Colonic mucosa (tissue), 4 donors: ENCODE results near the gene ZNF710. TPM values are rescaled to one million over a fixed set of nuclear protein-coding genes. Genes with fewer than 3 reads are reported as not detected.

Source experiments
- DNase-seq: peaks from one replicate; pipeline ENCODE4 v3.0.0-alpha.2; 2020
- H3K27ac ChIP-seq: fragments of 200-600 bp; one replicate; pipeline ENCODE4 v1.8.0; 2021
- H3K27me3 ChIP-seq: fragments of 200-600 bp; one replicate; pipeline ENCODE4 v1.8.0; 2021
- H3K36me3 ChIP-seq: fragments of 200-600 bp; one replicate; pipeline ENCODE4 v1.8.0; 2021
- H3K4me1 ChIP-seq: fragments of 200-600 bp; one replicate; pipeline ENCODE4 v1.8.0; 2021; ENCODE audit warnings: mild to moderate bottlenecking
- H3K4me3 ChIP-seq: fragments of 200-600 bp; one replicate; pipeline ENCODE4 v1.8.0; 2021
- H3K9ac ChIP-seq, 2 donors: one replicate each; pipeline ENCODE4 v1.7.0; 2013; ENCODE audit warnings: control low read depth in 2 of 2, low read depth in 2 of 2, low read length in 2 of 2
- H3K9me3 ChIP-seq: fragments of 200-600 bp; one replicate; pipeline ENCODE4 v1.8.0; 2021
- CTCF ChIP-seq: fragments of 200-600 bp; IDR thresholded peaks from one replicate; pipeline ENCODE4 v1.8.0; 2022; ENCODE audit warnings: antibody characterized with exemption, mild to moderate bottlenecking
- intact Hi-C: fragments of 100-400 bp; cut with DNase I; formaldehyde crosslinking; loops from one replicate; pipeline ENCODE4 v1.14.1; 2022
- total RNA-seq, 2 donors: library from RNA; stranded (reverse); fragmentation: NEBNext Ultra II Directional in 1 of 2; extraction: Animal tissue kit (Norgen Biotek cat#: 25700) in 1 of 2; gene quantifications; one replicate each; pipeline ENCODE4 v1.2.1, GENCODE V29; 2021
- donor health status: healthy.
- donor health status: DM: no; HTN: no; CAD: no.
- donor health status: DM: no; HTN: no; CAD: no.

The ZNF710 gene
- total RNA-seq, 2 donors from 2014 or later: 35.0 to 43.7 TPM

- Histone ChIP-seq H3K27ac (no peak overlapping the region), H3K9ac (no peak overlapping the region), H3K27me3 (no peaks in the 10 kb centered on the region), H3K36me3 (no peaks in the 10 kb centered on the region), H3K9me3 (no peaks in the 10 kb centered on the region), H3K4me1 (no peaks in the 10 kb centered on the region), H3K4me3 (no peak overlapping the region)
- intact Hi-C loops: no loop called here
- no peak for TF ChIP-seq CTCF
- peak; percentile 47 for DNase-seq
Measured at GRCh38 chr15:89964232-89964954, 36.7 kb upstream of the ZNF710 start.

GRCh38 chr15:89967881-89968280 lies 33.2 kb upstream of the ZNF710 start:
- TF ChIP-seq CTCF: no peak
- H3K4me3 ChIP-seq: no peak overlapping the region
- intact Hi-C loops: no loop called here

GRCh38 chr15:89971592-89971997 lies 29.5 kb upstream of the ZNF710 start:
- peak; percentile 78 for DNase-seq
- intact Hi-C loops: no loop called here
- H3K9me3 ChIP-seq: no peaks in the 10 kb centered on the region

More at GRCh38 chr15:89967881-89968280, 33.2 kb upstream of the ZNF710 start:
- Histone ChIP-seq H3K27me3 (no peaks in the 10 kb centered on the region), H3K4me1 (no peaks in the 10 kb centered on the region), H3K9ac (no peak overlapping the region), H3K36me3 (no peaks in the 10 kb centered on the region), H3K9me3 (no peaks in the 10 kb centered on the region), H3K27ac (no peak overlapping the region)
- no peak for DNase-seq

GRCh38 chr15:89972085-89972484 lies 29.0 kb upstream of the ZNF710 start:
- Histone ChIP-seq H3K4me3 (no peak overlapping the region), H3K4me1 (no peaks in the 10 kb centered on the region), H3K36me3 (no peaks in the 10 kb centered on the region), H3K27me3 (no peaks in the 10 kb centered on the region), H3K27ac (no peak overlapping the region), H3K9ac (no peak overlapping the region), H3K9me3 (no peaks in the 10 kb centered on the region)
- intact Hi-C loops: no loop called here
- no peak for DNase-seq
- no peak for TF ChIP-seq CTCF

More at GRCh38 chr15:89971592-89971997, 29.5 kb upstream of the ZNF710 start:
- Histone ChIP-seq H3K9ac (no peak overlapping the region), H3K4me1 (no peaks in the 10 kb centered on the region), H3K27ac (no peak overlapping the region), H3K4me3 (no peak overlapping the region), H3K36me3 (no peaks in the 10 kb centered on the region), H3K27me3 (no peaks in the 10 kb centered on the region)
- TF ChIP-seq CTCF: peak; percentile 59

- H3K9me3 ChIP-seq: no peaks in the 10 kb centered on the region
- H3K4me3 ChIP-seq: no peak overlapping the region
- TF ChIP-seq CTCF: no peak
- no peaks in the 10 kb centered on the region for H3K4me1 ChIP-seq
- H3K36me3 ChIP-seq: no peaks in the 10 kb centered on the region
- H3K27ac ChIP-seq: no peak overlapping the region
- H3K9ac ChIP-seq: no peak overlapping the region
- no peaks in the 10 kb centered on the region for H3K27me3 ChIP-seq
- intact Hi-C loops: no loop called here
- DNase-seq: no peak
Measured at GRCh38 chr15:89975482-89976245, 25.5 kb upstream of the ZNF710 start.
